Measurements from ENCODE around the gene ARHGAP9. TPM values are rescaled to one million over a fixed set of nuclear protein-coding genes. Genes with fewer than 3 reads are reported as not detected.

The ARHGAP9 gene
- total RNA-seq, 1 experiment from 2014 or later = 3.6 TPM

- POLR2A ChIA-PET = interaction anchor here (1.0 to 1.7 kb wide), 4 partner anchors 60 to 348 kb away, joined by 4 to 7 read pairs (median 6); partner anchors contain the start of gene DDIT3
These were observed 19.2 kb downstream of the ARHGAP9 start for GRCh38 chr12:57460468-57460784.

GRCh38 chr12:57459750-57460467 is 19.8 kb downstream of the ARHGAP9 start, which contains the start of gene GLI1:
TSS of gene GLI1 (plus strand) at chr12:57459785. CDS start at chr12:57463692, 3,907 bp downstream.
- peak within 1 kb of the TSS; percentile 96 for H3K4me3 Mint-ChIP-seq

More at GRCh38 chr12:57460468-57460784, 19.2 kb downstream of the ARHGAP9 start:
- Mint-ChIP-seq H3K9me3 (no peaks in the 10 kb centered on the region), H3K27ac (peak overlapping the region; percentile 60; the same call in 1 of the 2 replicates), H3K27me3 (ENCODE audit: low read depth) (peaks cover 9% of the 10 kb centered on the region), H3K4me3 (peak overlapping the region; percentile 96), H3K4me1 (peaks cover 42% of the 10 kb centered on the region), H3K36me3 (no peaks in the 10 kb centered on the region)
- CTCF ChIA-PET = interaction anchor here (0.9 to 5.2 kb wide), 14 partner anchors 8 to 247 kb away, joined by 3 to 88 read pairs (median 10); partner anchors contain the start of genes SHMT2 and STAC3
- TF ChIP-seq FOXP1 (CRISPR knock-in tag; IDR thresholded peaks at IDR 0.05; ENCODE audit: borderline replicate concordance) = no peak
- no peak for TF ChIP-seq MAX (CRISPR knock-in tag; IDR thresholded peaks at IDR 0.05)
- no peak for TF ChIP-seq ZNF396 (CRISPR knock-in tag; IDR thresholded peaks at IDR 0.05; ENCODE audit: borderline replicate concordance)
- no peak for TF ChIP-seq ZNF512 (CRISPR knock-in tag; IDR thresholded peaks at IDR 0.05; ENCODE audit: borderline replicate concordance)
- no peak for DNase-seq (ENCODE audit: low spot score)
- no peak for ATAC-seq

More at GRCh38 chr12:57459750-57460467, 19.8 kb downstream of the ARHGAP9 start, which contains the start of gene GLI1:
- ATAC-seq (no peak), DNase-seq (ENCODE audit: low spot score) (peak; percentile 39)
- no peaks in the 10 kb centered on the region for H3K9me3 Mint-ChIP-seq
- H3K27ac Mint-ChIP-seq = peak within 1 kb of the TSS; percentile 100
- H3K27me3 Mint-ChIP-seq (ENCODE audit: low read depth) = peaks cover 9% of the 10 kb centered on the region
- peaks cover 47% of the 10 kb centered on the region for H3K4me1 Mint-ChIP-seq
- TF ChIP-seq JAZF1 (CRISPR knock-in tag; IDR thresholded peaks at IDR 0.05) (no peak), FOXP4 (CRISPR knock-in tag; IDR thresholded peaks at IDR 0.05) (no peak), ZNF281 (CRISPR knock-in tag; IDR thresholded peaks at IDR 0.05) (no peak), IRF2 (CRISPR knock-in tag; IDR thresholded peaks at IDR 0.05; ENCODE audit: borderline replicate concordance, low read depth) (no peak), USF1 (CRISPR knock-in tag; IDR thresholded peaks at IDR 0.05) (no peak), ZNF232 (CRISPR knock-in tag; IDR thresholded peaks at IDR 0.05) (no peak), RELA (CRISPR knock-in tag; IDR thresholded peaks at IDR 0.05; ENCODE audit: borderline replicate concordance) (no peak), PRRX2 (CRISPR knock-in tag; IDR thresholded peaks at IDR 0.05) (no peak), ZSCAN18 (CRISPR knock-in tag; IDR thresholded peaks at IDR 0.05) (no peak), NR3C1 (CRISPR knock-in tag; conservative IDR thresholded peaks at IDR 0.05; ENCODE audit: low read depth) (no peak), ARID4B (CRISPR knock-in tag; IDR thresholded peaks at IDR 0.05; ENCODE audit: borderline replicate concordance) (no peak), NR2C2 (CRISPR knock-in tag; IDR thresholded peaks at IDR 0.05) (no peak), ESRRA (CRISPR knock-in tag; IDR thresholded peaks at IDR 0.05; ENCODE audit: borderline replicate concordance) (no peak), ZNF121 (CRISPR knock-in tag; IDR thresholded peaks at IDR 0.05) (no peak)
- H3K36me3 Mint-ChIP-seq = no peaks in the 10 kb centered on the region
- CTCF ChIA-PET = interaction anchor here (0.7 to 5.2 kb wide), 39 partner anchors 10 to 285 kb away, joined by 3 to 88 read pairs (median 7); partner anchors contain the start of genes DCTN2, DDIT3, INHBC and SHMT2
- POLR2A ChIA-PET = interaction anchor here (1.0 to 2.0 kb wide), 7 partner anchors 18 to 348 kb away, joined by 3 to 9 read pairs (median 4); partner anchors contain the start of genes DDIT3 and SHMT2
